Left lung (tissue), 10 donors: ENCODE measurements around the gene RFX5. TPM values are rescaled to one million over a fixed set of nuclear protein-coding genes. Genes with fewer than 3 reads are reported as not detected.

Experiments used
- ATAC-seq: fragments of 200-7000 bp; cut with Tn5 transposase; one replicate; pipeline ENCODE4 v1.9.1; 2020; ENCODE audit warnings: moderate library complexity
- DNase-seq, 4 donors: peaks; one replicate each; pipeline ENCODE4 v3.0.0-alpha.2; 2013 to 2020
- H3K27ac ChIP-seq, 2 donors: fragments of 200-600 bp; sonication (generic) in 1 of 2; one replicate each; pipeline versions ENCODE4 v1.5.0 to v1.8.0; 2020 to 2021
- H3K27me3 ChIP-seq, 2 donors: fragments of 200-600 bp; sonication (generic) in 1 of 2; one replicate each; pipeline versions ENCODE4 v1.5.0 to v1.8.0; 2020 to 2021
- H3K36me3 ChIP-seq, 2 donors: fragments of 200-600 bp; sonication (generic) in 1 of 2; one replicate each; pipeline versions ENCODE4 v1.5.0 to v1.8.0; 2020 to 2021
- H3K4me1 ChIP-seq, 2 donors: fragments of 200-600 bp; one replicate each; pipeline ENCODE4 v1.8.0; 2021
- H3K4me3 ChIP-seq, 2 donors: fragments of 200-600 bp; sonication (generic) in 1 of 2; one replicate each; pipeline versions ENCODE4 v1.5.0 to v1.8.0; 2020 to 2021; ENCODE audit warnings: mild to moderate bottlenecking in 1 of 2
- H3K9me3 ChIP-seq, 2 donors: fragments of 200-600 bp; sonication (generic) in 1 of 2; one replicate each; pipeline versions ENCODE4 v1.5.0 to v1.8.0; 2020 to 2021
- intact Hi-C, 2 donors: fragments of 100-400 bp; cut with DNase I; formaldehyde crosslinking; loops; one replicate each; pipeline versions ENCODE4 v1.11.2 to v1.14.2; 2022
- polyA plus RNA-seq, 6 donors: library from polyadenylated mRNA; unstranded; fragments of 120-200 nt; gene quantifications; one replicate each; pipeline ENCODE4 v1.2.1, GENCODE V29; 2013; ENCODE audit not compliant: insufficient read length in 6 of 6
- total RNA-seq, 2 donors: library from RNA; stranded (reverse); fragmentation: NEBNext Ultra II Directional; extraction: Animal tissue kit (Norgen Biotek cat#: 25700); gene quantifications; one replicate each; pipeline ENCODE4 v1.2.1, GENCODE V29; 2021
- TF ChIP-seq, protein P1 (sequence below), 2 donors: fragments of 200-600 bp; sonication (generic) in 1 of 2; IDR thresholded peaks; one replicate each; pipeline versions ENCODE4 v1.5.0 to v1.8.0; 2021; ENCODE audit warnings: antibody characterized with exemption in 2 of 2
- donor health status: DM: no; HTN: yes; CAD: no.
- donor health status: DM: no; HTN: no; CAD: no.

RFX5 gene
- total and polyA plus RNA-seq, 8 donors: 37.1 to 63.3 (median 43.7) TPM

DNA sequence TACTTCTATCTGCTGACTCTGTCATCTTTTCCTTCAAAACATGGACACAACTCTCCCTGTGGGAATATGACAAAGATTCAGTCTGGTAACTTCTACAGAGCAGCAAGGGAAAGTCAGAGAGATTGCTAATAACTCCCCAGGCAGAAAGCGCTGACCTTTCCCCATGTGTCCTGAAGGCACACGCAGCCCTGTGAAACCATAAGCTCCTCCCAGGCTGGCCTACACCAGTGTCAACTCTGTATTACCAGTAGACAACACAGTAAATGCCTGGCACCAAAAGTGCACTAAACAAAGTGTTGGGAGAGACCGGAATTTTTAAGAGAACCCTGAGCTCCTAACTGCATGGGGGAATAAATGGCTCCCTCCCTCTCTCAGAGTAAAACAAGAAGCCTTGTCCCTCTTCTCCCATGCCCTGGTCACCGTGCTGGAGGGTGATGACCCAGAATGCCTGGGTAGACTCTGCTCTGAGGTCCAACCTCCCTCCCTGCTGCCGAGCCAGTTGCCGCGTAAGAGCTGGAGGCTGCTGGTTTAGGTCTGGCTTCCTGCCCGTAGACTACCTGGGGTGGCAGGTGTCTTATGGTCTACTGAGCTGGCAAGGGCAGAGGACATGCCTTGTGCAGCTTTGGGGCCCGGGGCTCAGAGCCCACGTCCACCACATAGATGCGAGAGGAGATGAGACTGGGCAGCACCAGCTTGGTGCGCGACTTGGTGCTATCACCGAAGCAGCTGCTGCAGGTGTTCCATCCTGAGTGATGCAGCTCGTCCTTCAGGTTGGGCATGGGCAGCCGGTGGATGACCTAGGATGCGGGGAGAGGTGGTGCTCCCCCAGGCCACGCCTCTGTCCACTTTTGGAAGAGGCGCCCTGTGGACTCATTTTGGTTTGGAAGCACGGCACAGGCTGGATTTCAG is 21.6 kb upstream of the RFX5 start:
- no peak for DNase-seq
- TF ChIP-seq, protein P1, sequence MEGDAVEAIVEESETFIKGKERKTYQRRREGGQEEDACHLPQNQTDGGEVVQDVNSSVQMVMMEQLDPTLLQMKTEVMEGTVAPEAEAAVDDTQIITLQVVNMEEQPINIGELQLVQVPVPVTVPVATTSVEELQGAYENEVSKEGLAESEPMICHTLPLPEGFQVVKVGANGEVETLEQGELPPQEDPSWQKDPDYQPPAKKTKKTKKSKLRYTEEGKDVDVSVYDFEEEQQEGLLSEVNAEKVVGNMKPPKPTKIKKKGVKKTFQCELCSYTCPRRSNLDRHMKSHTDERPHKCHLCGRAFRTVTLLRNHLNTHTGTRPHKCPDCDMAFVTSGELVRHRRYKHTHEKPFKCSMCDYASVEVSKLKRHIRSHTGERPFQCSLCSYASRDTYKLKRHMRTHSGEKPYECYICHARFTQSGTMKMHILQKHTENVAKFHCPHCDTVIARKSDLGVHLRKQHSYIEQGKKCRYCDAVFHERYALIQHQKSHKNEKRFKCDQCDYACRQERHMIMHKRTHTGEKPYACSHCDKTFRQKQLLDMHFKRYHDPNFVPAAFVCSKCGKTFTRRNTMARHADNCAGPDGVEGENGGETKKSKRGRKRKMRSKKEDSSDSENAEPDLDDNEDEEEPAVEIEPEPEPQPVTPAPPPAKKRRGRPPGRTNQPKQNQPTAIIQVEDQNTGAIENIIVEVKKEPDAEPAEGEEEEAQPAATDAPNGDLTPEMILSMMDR (IDR thresholded peaks at IDR 0.05): no peak
- no peak overlapping the region for H3K4me3 ChIP-seq
- no peak overlapping the region for H3K27ac ChIP-seq
- peaks cover 22 to 41% of the 10 kb centered on the region in 2 donors for H3K4me1 ChIP-seq
- peaks cover 0 to 34% of the 10 kb centered on the region in 2 donors for H3K36me3 ChIP-seq
- no peaks in the 10 kb centered on the region for H3K9me3 ChIP-seq
- ATAC-seq: no peak
- intact Hi-C loops: no loop called here
- no peaks in the 10 kb centered on the region for H3K27me3 ChIP-seq

DNA sequence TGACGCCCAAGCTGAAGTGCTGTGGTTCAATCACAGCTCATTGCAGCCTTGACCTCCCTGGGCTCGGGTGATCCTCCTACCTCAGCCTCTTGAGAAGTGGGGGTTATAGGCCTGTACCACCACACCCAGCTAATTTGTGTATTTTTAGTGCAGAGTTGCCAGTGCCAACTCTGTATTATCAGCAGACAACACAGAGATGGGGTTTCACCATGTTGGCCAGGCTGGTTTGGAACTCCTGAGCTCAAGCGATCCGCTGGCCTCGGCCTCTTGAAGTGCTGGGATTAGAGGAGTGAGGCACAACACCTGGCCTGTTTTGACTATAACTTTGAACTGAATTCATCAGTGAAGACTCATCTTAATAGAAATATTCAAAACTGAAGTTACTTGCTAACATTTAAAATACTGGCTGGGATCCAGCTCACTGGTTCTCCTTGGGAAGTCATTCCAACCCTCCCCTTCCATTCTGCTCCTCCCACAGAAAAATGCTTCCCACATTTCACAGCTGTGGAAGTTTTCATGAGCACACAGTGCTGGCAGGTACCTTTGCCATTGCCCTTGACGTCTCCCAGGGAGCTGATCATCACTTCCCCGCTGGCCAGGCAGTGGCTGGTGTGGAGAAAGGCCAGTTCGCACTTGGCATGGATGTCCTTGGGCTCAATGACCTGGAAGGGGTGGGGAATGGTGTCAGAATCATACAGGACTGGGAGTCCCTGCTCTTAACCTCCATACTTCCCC is 20.8 kb upstream of the RFX5 start:
- Histone ChIP-seq H3K9me3 (peaks cover 0 to 3% of the 10 kb centered on the region in 2 donors), H3K27me3 (no peaks in the 10 kb centered on the region), H3K4me1 (peaks cover 22 to 38% of the 10 kb centered on the region in 2 donors), H3K36me3 (peaks cover 0 to 41% of the 10 kb centered on the region in 2 donors), H3K27ac (no peak overlapping the region), H3K4me3 (no peak overlapping the region)
- no peak for DNase-seq
- no peak for ATAC-seq
- TF ChIP-seq, protein P1 (IDR thresholded peaks at IDR 0.05): no peak
- intact Hi-C loops: no loop called here

DNA sequence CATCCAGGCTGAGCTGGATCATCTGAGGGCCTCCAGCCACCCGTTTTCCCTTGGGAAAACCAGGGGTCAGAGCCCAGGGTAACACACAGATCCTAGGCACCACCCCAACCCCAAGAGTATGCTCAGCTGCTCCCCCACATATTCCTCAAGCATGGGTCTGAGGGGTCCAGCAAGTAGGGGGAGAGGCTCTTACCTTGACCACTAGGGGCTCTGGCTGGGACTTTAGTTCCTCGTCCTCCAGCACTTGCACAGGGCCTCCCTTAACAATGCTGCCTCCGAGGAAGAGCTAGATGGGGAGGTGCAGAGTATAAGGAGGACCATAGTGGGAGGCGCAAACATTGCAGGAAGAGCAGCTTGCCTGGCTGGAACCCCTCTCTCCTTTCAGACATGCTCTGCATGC is 17.9 kb upstream of the RFX5 start:
- TF ChIP-seq, protein P1 (IDR thresholded peaks at IDR 0.05): no peak
- Histone ChIP-seq H3K27me3 (no peaks in the 10 kb centered on the region), H3K4me3 (no peak overlapping the region), H3K36me3 (peaks cover 0 to 48% of the 10 kb centered on the region in 2 donors), H3K4me1 (peaks cover 14% of the 10 kb centered on the region in 2 donors), H3K27ac (no peak overlapping the region), H3K9me3 (peaks cover 0 to 10% of the 10 kb centered on the region in 2 donors)
- DNase-seq (no peak), ATAC-seq (no peak)
- intact Hi-C loops: no loop called here

DNA sequence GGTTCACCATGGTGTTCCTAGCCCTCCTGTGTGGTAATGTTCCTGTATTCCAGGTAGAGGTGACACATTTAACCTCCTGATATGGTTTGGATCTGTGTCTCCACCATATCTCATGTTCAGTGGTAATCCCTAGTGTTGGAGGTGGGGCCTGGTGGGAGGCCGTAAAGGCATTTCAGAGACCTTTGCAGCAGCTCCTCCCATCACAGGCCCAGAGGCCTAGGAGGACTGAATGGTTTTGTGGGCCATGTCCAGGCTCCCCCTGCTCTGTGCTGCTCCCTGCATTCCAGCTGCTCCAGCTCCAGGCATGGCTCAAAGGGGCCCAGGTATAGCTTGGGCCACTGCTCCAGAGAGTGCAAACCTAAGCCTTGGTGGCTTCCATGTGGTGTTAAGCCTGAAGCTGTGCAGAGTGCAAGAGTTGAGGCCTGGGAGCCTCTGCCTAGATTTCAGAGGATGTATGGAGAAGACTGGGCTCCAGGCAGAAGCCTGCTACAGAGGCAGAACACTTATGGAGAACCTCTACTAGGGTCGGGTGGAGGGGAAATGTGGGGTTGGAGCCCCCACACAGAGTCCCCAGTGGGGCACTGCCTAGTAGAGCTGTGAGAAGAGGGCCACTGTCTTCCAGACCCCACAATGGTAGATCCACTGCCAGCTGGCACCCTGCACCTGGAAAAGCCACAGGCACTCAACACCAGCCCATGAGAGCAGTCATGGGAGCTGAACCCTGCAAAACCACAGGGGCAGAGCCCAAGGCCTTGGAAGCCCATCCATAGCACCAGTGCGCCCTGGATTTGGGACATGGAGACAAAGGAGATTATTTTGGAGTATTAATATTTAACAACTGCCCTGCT is 15.5 kb upstream of the RFX5 start:
- H3K9me3 ChIP-seq: peaks cover 0 to 10% of the 10 kb centered on the region in 2 donors
- DNase-seq: no peak
- no peak overlapping the region for H3K4me3 ChIP-seq
- peaks cover 0 to 48% of the 10 kb centered on the region in 2 donors for H3K36me3 ChIP-seq
- no peak overlapping the region for H3K27ac ChIP-seq
- H3K27me3 ChIP-seq: no peaks in the 10 kb centered on the region
- H3K4me1 ChIP-seq: no peaks in the 10 kb centered on the region
- intact Hi-C loops: no loop called here
- ATAC-seq: no peak
- TF ChIP-seq, protein P1 (IDR thresholded peaks at IDR 0.05): no peak
